ENCODE data around the gene RABGGTA.

The RABGGTA gene

DNA sequence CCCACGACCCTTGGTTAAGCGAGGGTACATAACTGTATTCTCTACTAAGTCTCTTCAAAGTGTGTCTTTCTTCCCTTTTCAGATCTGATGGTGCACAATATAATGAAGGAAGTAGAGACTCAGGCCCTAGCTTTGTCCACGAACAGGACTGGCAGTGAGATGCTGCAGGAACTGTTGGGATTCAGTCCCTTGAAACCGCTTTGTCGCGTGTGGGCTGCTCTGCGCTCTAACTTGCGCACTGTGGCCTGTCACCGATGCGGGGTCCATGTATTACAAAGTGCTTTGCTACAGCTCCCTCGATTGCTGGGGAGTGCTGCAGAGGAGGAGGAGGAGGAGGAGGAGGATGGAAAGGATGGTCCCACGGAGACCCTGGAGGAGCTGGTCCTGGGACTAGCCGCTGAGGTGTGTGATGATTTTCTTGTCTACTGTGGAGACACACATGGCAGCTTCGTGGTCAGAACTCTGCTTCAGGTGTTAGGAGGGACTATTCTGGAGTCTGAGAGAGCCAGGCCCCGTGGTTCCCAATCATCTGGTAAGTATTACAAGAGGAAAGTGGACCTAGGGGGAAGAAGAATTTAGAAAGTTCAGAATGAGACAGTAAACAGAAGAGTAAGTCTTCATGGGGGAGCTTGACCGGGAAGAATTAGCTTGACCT lies 29.1 kb upstream of the RABGGTA start:
- no peak for FAIRE-seq

DNA sequence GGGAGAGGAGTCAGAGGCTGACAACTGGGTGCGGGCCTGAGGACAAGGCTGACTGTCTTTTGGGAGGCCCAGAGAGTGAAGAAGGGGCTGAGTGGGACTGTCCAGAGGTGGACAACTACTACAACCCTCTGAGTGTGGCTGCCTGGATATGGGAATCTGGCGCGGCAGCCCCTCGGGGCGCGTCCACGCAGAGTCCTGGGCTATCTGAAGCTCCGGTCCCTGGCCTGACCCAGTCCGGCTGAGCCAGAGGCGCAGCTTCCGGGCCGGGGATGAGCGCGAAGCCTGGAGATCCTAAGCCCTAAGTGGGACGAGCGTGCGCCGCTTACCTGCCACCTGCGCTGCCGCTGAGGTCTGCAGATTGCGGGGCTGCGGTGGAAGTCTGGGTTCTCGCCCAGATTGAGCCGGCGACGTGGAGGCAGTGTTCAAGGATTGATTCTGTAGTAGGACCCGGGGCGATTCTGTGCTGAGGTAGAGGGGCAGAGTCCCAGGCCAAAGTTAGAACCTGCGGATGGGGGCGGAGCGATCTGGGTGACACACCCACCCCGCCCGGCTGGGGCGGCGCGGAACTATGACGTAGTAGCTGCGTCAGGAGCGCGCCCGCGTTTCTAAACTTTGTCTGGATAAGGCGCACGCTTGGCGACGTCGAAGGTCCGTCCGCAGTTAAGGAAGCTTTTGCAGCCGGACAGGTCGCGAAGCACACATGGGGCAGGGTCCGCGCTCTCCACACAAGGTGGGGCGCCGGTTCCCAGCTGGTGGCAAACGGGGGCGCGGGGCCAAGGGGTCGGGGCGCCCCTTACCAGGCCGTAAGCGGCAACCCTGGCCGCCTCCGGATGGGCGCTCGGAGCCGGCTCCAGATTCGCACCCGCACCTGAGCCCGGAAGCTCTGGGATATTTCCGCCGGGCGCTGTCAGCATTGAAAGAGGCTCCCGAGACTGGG lies 28.1 kb upstream of the RABGGTA start, which contains the start of the genes DHRS1 and NOP9:
TSS of gene DHRS1 (minus strand) at position 526 of the 937 bp plus-strand sequence. CDS start 674 bp downstream, outside the sequence.
TSS of gene NOP9 (plus strand) at position 596 of the 937 bp plus-strand sequence. CDS start at position 701, 105 bp downstream.
- no peak for FAIRE-seq

DNA sequence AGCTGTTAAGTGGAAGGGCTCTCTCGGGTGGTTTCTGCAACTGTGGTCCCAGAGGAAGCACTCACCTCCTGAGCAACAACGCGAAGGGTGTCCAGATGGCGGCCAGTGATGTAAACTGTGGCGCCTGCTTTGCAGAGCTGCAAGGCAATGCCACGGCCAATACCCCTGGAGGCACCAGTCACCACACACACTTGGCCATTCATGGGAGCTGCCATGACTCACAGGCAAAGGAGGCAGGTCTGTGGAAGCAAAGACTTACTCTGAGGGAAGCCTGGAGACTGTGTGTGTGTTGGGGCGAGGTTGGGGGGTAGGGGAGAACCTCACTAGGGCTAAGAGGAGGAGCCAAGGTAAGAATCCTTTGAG lies 27.5 kb upstream of the RABGGTA start:
- FAIRE-seq, result no peak

DNA sequence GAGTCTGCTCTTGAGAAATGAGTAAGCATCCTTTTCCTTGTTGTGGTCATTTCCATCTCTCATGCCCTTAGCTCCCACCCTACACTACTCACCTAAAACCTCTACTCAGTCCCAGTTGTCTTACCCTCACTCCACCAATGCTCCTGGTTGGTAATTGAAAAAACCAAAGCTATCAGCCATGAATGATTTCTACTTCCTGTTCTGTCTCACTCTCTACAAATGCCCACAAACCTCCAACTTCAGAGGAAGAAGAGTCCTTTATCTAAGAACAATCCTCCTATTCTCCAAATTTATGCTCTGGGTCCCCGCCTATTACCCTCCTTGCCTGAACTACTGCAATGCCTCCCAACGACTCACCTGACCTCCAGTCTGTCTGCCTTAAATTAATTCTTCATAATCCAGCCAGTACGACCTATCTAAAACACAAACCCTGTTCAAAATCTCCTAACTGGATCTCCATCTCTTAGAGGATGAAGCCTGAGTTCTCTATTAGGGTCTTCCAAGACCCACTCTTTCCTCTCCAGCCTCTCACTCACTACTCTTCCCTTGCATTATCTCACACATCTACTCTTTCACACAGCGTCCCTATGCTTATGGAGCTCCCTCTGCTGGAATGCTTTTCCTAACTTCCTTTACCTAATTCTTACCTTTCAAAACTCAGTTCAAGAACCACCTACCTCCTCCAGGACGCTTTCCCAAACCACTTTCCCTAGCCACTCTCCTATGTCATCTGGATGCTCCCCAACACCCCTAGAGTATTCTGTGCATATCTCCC lies 26.0 kb upstream of the RABGGTA start:
- no peak for FAIRE-seq

DNA sequence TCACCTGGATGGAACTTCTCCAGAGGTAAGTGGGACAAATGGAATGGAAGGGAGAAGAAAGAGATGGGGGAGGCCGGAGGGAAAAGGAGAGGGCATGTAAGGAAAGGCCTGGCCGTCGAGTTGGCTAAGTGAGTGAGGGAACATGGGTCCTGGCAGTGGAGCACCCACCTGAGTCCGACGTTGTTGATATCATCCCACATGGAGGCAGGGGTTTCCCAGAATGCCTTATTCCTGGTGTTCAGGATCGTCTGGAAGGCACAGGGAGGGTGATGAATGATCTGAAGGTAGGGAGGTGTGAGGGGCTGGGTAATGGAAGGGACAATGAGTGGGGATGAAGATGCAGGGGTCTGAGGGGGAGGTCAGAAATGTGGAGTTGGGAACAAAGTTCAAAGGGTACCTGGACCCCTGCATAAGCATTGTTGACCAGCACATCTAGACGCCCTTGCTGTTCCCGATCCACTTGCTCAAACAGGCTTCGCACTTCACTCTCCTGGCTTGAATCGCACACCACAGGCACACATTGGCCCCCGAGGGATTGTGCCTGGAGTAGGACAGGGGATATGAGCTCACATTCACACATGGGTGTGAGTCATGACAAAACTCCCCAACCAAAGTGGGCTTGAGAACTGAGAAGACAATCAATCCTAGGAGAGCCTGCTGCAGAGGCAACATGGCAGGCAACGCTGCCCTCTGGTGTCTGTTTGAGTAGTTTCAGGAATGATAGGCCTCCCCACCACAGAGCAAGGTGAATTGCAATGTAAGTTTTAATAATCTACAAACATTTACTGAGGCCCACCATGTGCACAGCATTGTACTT lies 25.2 kb upstream of the RABGGTA start:
- FAIRE-seq, result no peak

DNA sequence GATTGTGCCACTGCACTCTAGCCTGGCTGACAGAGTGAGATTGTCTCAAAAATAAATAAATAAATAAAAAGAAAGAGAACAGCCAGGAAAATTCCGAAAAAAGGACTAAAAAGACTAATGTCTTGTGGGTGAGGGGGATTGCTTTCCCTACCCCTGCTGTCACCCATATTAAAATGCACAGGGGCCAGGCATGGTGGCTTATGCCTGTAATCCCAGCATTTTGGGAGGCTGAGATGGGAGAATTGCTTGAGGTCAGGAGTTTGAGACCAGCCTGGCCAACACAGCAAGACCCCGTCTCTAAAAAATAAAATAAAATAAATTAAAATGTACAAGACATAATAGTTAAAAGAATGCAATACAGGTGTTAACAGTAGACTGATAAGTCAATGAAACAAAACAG lies 22.1 kb upstream of the RABGGTA start:
- FAIRE-seq, result no peak

DNA sequence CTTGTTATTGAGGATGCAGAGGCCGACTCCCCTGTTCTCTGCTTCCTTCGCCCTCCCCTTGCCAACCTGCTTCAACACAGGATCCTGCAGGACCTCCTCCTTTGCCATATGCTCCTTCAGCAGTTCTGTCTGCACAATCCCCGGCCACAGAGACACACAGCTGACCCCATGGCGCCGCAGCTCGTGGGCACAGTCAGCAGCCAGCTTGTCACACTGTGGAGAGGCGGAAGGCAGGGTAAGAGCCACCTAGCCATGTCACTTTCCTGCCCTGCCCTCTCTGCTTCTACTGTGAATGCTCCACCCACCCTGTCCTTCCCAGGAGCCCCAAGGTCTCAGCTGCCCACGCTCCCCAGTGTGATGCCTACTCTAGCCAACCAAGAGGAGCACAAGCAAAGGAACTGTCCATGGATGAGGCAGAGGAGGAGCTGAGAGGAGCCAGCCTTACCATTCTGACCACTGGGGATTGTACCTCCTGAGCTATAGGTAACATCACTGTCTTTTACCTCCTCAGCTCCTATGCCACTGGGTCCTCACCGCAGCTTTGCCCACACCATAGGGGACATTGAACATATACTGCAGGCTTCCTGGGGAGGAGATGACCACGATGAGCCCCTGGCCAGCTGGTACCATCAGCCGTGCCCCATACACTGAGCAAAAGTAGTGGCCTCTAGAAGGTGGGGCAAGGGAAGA lies 20.9 kb upstream of the RABGGTA start:
- FAIRE-seq, result no peak

DNA sequence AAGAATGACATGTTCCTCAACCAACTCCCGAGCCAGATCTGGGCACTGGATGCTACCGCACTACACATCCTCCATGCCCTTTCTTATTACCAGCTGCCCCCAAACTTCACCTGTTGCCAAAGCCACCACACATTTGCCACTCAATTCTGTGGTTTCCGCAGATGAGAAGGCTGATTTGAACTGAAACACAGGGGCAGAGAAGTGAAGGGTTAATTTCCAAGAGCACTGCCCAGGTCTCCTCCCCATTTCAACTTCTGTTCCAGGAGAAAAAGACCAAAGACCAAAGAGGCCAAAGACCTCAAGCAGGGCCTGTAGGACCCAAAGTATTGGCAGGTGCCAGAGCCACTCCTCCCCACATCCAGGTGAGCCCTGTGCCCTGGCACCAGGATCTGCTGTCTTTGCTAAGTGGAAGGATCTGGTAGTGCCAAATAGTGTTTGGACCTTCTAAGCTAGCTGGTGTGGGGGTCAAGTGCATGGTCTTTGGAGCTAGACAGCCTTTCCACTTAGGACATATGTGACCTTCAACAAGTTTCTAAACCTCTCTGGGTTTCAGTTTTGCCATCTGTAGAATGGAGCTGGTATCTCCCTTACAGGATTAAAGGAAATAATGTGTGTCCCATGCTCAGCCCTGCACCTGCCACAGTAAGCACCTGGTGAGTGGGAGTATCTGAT lies 20.2 kb upstream of the RABGGTA start:
- FAIRE-seq, result no peak

DNA sequence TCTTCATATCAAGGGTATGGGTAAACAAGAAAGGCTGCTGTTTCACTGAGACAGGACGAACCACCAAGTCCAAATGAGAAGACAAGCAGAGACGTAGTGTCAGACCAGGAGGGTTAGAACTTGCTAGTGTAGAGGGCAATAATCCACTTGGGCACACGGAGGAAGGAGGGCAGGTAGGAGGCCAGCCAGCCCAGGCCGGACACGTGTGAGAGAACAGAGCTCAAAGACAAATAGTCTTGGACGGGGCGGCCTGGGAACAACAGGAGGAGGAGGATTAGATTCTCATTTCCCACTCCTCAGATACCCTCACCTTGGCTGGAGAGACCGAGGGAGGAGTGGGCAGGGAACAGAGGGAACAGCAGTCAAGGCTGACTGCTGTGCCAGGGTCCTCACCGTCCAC lies 19.3 kb upstream of the RABGGTA start:
- no peak for FAIRE-seq

DNA sequence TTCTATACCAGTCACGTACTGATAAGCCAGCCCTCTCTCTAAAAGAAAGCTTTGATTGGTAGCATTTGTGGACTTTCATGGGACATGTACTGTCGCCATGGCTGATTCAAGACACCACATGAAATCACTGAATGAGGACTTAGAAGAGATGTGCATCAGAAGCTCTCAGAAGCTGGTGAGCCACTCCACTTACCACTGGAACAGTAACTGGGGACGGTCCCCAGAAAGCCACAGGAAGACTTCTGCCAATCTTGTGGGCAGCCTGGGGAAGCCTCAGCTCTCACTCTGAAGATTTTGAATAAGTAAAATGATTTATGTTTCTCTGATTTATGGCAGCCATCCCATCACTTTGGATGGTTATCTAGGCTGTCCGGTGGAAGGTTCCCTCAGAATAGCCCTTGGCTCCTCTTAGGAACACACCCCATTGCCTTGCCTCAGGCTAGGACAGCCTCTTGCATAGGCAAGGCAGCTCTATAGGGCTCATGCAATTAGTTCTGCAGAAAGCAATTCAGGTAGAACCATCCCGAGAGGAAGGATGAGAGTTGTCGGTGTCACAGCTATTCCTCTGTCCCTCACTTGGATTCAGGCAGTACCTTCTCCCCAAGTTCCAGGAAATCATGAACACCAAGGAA lies 18.4 kb upstream of the RABGGTA start:
- FAIRE-seq, result no peak

DNA sequence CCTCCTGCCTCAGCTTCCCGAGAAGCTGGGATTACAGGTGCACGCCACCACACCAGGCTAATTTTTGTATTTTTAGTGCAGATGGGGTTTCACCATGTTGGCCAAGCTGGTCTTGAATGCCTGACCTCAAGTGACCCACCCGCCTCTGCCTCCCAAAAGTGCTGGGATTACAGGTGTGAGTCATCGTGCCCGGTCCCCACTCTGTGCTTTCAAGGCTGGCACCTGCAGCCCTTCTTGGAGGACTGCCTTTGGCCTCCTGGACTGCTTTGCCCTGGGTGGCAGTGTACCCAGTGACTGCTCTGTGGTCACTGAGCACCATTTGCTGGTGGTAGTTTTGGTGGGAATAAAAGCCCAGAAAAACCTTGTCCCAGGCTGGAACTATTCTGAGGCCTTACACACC lies 15.6 kb upstream of the RABGGTA start:
- FAIRE-seq, result no peak

DNA sequence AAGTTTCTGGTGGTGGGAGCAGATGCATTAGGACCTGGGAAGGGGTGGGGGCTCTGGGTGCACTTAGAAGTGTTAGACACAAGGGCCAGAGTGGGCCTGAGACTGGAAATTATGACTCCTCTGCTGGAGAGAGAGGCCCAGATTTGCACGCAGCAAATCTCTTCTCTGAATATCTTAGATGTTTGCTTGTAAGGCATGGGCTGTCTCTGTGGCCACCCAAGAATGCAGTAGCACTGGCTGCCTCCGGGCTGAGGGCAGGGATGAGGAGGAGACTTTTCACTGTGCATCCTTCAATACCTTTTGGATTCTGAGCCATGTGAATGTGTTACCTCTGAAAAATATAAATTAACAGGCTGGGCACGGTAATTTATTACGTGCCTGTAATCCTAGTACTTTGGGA lies 14.0 kb upstream of the RABGGTA start:
- no peak for FAIRE-seq

DNA sequence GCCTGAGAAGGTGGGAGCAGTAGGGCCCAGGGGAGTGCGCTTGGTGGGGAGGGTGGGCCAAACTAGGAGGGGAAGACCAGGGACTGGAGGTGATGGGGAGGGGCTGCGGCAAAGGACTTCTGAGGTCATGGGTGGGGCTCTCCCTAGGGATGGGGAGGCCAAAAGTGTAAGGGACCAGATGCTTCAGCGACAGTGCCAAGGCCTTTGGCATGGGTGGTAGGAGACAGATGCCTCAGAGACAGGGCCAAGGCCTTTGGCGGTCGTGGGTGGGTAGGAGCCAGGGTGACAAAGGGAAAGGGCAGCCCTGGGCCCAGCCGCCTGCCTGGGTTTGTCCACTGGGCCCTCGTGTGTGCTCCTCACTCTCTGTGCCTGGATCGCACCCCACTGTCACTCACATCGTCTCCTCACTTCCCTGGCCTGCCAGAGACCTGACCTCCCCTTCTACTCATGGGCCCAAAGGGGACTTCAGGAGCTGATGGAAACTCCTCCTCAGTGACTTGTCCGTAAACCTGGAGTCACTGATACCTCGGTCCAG lies 13.2 kb upstream of the RABGGTA start:
- no peak for FAIRE-seq

DNA sequence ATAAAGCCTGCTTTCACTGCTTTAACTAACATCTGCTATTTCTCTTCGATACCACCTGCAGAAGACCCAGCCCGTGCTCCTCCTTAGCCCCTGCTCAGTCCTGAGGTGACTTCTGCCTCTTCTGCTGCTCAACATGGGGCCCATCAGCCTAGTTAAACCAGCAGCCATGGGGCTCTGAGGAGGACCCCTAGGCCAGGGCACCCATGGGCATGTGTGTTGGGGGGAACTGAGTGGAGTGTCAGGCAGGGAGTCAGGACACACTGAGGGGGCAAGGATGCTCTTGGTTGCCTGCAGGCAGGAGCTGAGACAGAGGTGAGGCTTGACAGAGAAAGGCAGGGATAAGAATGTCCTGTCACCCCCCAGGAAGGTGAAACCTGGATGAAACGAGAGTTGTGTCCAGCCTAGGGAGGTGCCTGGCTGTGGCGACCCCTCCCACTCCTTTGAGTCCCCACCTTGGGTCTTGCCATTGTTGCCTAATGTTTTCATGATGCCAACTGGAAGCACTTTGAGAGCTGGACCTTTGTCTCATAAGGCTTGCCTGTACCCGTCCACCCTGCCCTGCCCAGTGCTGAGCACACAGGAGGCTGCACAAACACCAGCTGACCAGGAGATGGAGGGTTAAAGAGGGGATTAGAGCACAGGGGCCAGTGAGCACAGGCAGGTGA lies 12.5 kb upstream of the RABGGTA start:
- no peak for FAIRE-seq

DNA sequence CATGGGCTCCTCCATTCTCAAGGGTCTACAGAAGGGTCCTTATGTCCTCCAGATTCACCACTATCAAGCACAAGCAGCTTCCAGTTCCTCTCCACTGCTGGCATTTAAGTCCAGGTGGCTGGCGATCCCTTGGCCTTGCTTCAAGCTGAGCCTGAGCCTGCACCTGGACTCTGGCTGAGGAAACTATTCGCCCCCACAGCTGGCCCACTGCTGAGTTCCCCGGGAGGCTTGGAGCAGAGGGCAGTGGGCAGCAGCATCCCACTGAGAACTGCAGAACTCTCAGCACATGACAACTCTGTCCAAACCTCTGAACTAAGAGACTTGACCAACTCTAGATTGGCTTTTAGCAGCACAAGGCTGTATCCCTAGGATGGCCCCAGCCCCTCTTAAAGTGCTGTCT lies 11.3 kb upstream of the RABGGTA start:
- no peak for FAIRE-seq

DNA sequence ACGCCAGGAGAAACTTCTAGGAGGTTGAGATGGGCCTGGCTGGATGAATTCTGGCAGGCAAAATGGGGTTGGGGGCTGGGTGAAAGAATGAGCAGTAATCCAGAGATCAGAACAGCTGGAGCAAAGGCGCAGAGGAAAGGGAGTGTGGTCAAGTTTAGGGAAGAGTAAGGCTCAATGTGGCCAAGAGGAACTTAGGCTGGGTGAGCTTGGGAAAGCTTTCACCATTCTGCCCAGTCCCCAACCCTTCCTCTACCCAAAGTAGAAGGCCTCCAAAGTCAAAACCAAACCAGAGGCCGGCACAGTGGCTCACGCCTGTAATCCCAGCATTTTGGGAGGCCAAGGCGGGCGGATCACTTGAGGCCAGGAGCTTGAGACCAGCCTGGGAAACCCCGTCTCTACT lies 10.2 kb upstream of the RABGGTA start:
- no peak for FAIRE-seq

DNA sequence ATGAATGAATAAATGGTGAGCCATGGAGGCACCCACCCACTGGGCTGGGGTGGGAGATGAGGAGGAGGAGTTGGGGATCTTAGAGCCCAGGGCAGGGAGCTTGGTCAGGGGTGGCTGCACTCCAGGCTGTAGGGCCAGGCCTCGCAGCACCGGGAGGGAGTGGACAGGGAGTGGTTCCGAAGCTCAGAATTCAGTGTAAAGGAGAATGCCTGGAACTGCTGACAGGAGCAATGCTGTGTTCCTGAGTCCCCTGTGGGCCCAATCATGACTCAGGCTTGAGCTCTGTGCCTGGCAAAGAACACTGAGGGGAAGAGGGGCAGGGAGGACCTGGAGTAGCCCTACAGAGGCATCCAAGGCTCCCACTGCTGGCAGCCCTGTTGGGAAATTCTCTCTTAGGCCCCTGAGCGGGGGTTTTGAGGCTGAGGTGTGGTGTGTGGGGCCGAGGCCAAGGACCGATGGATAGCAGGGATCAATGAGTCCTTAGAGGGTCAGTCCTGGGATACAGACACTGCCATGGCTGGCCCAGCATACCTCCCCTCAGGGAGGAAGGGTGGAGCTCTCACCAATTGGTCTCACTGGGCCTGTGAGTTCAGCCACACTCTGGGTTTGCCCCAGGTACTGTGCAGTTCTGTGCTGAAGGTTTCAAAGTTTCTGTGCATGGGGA lies 9.5 kb upstream of the RABGGTA start:
- FAIRE-seq, result no peak

DNA sequence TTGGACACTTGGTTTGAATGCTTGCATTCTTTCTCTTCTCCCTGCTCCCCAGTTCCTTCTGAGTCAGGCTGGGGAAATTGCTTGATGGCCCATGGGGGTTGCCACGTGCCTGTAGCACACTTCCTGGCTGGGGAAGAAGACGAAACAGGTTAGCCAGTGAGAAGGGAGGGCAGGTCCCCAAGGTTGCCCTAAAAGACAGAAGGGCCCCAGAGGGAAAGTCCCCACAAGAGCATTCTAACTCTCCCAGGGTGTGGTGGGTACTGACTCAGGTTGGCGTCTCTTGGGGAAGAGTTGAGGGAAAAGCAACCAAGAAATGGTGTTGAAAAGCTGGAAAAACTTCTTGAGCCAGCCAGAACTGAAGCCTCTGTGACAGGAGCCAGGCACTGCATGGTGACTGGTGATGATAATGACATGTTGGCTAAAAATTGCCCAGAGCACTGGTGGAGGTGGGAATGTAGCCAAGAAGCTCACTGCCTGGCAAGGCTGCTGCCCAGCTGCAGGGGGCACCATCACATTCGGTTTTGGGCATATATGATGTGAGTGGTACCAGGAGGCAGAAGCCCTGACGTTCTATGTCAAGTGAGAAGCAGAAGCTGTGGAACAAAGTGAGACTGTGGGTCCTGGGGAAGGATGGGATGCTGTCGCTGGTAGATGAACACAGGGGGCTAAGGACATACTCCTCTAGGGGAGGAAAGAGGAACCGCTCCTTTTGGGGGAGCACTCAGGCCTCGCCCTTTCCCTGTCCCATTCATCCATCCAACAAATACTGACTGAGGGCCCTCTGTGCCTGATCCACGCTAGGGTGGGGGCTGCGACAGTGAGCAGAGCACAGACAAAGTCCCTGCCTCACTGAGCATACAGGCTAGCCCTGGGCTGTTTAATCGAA lies 8.1 kb upstream of the RABGGTA start:
- no peak for FAIRE-seq
